Urothelium cell line (cell line): ENCODE measurements around the gene SLC22A16.
"Not testable (repeated sequence)": the region's sequence is repeated elsewhere in the genome, so short reads cannot be mapped to it uniquely, and the experiment has no call there.

Source experiments
- DNase-seq: peaks from one replicate; pipeline ENCODE4 v3.0.0; 2011; ENCODE audit warnings: low spot score, mixed read lengths
- FAIRE-seq: peaks from 2 replicates; lab custom pipeline; 2011; peaks lifted over from hg19 to GRCh38; lab: Jason Lieb, UNC

SLC22A16 gene

DNA sequence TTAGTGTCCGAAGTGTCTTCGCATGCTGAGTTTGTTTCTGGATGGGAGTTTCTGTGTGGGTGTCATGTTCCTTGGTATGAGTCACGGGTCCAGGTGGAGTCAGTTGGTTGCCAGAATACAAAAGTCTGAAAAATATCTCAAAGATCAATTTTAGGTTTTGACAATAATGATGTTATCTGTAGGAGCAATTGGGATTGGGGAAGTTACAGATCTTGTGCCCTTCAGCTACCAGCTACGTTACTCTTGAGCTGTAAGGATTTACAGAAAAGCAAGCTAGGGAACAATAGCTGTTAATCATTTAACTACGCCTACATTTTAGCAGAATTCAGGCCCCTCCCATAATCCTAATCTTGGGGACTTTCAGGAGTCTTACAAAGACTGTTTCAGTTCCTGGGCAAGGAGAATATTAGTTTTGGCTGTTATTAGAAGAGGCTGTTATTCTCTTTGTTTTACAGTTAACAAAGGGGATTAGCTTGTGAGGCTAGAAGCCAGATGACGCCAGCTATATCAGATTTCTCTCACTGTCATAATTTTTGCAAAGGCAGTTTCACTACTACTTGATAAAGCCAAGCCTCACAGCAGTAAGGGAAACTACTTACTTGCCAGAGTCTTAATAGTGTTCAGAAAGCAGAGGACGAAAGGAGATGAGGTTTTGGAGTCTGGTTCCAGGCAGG is 15.4 kb upstream of the SLC22A16 start:
- DNase-seq (peak; percentile 60), FAIRE-seq (no peak)

DNA sequence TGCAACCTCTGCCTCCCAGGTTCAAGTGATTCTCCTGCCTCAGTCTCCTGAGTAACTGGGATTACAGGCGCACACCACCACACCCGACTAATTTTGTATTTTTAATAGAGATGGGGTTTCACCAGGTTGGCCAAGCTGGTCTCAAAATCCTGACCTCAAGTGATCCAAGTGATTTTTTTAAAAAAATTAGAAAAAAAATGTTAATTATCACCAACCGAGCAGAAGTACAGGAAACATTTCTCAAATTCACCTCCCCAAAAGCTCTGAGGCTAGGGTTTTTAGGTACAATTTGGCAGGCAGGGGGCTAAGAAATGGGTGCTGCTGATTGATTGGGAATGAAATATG is 14.9 kb upstream of the SLC22A16 start:
- FAIRE-seq (no peak), DNase-seq (no peak)

DNA sequence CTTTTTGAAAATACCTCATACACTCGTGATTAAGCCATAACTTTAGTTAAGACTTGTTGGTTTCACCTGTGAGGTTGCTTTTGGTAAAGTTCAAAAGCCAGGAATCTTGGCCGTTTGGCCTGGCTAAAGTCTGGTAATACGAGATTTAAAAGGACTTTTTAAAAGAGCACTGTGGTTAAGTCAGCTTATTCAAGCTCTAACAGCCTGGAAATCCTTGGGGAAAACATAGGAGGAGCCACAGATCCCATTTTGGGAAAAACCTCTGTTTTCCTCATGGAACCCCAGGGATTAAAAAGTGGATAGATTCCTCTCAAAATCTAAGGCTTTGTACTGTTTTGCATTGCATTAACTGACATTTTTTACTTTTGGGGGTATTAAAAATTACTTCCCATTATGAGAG is 13.7 kb upstream of the SLC22A16 start:
- FAIRE-seq (no peak), DNase-seq (no peak)

DNA sequence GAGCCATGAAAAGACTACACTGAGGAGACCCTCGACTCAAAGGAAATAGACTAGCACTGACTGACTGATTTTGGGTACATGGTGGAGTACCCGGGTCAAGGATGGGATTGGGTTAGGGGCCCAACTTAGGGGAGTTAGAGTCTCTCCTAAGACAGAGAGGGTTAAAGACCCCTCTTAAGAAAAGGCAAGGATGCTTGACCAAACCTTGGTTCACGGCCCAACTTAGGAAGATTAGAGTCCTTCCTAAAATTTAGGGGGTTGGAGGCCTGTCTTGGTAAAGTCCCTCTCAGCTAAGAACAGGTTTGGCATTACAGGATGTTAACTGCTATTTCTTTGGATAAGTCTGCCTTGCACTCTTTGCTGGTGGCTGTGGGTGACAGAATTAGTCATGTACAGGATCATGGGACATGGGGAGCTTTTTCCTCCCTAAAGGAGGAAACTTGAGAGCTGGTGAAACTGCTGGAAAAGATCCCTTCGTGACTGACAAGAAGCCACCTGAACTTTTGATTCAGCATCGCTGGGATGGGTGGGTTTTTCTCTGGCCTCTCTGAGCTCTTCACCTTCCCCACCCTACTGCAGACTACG is 12.3 kb upstream of the SLC22A16 start:
- DNase-seq, result no peak
- FAIRE-seq, result no peak

DNA sequence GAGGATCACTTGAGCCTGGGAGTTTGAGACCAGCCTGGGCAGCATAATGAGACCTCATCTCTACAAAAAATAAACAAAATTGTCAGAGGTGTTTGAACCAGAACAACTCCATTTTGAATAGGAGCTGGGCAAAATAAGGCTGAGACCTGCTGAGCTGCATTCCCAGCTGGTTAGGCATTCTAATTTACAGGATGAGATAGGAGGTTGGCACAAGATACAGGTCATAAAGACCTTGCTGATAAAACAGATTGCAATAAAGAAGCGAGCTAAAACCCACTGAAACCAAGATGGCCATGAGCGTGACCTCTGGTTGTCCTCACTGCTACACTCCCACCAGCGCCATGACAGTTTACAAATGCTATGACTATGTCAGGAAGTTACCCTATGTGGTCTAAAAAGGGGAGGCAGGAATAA is 11.6 kb upstream of the SLC22A16 start:
- not testable (repeated sequence) for FAIRE-seq, DNase-seq

DNA sequence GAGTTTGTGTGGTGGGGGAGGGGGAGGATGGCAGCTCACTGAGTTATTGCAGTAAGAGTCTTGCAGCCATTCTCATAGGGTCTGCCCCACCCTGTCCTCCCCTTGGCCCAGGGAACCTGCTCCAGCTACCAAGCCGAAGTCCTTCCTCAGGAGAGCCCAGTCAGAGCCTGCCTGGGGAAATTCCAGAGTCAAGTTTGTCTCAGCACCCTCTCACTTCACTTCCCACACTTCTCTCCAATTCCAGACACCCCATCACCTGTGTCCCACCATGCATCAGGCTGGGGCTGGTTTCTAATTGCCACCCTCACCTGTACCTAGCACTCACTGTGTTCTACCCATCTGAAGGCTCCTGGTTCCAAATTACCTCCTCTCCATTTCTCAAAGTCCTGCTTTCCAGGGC is 10.3 kb upstream of the SLC22A16 start:
- FAIRE-seq (no peak), DNase-seq (no peak)

DNA sequence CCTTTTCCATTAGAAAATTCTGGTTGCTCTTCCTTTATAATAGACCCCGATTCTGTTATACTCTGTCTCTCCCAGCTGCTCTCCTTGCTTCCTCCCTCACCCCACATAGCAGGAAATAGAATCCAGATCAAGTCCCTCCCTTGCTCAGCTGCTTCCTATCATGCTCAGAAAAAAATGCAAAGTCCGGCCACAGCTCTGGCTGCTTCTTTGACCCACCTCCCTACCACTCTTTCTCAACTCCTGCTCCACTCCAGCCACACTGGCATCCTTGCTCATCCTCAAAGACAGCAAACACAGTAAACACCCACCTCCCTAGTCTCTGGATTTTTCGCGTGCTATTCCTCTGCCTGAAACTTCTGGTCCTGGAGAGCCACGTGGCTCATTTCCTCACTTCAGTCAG is 9.1 kb upstream of the SLC22A16 start:
- no peak for FAIRE-seq

DNA sequence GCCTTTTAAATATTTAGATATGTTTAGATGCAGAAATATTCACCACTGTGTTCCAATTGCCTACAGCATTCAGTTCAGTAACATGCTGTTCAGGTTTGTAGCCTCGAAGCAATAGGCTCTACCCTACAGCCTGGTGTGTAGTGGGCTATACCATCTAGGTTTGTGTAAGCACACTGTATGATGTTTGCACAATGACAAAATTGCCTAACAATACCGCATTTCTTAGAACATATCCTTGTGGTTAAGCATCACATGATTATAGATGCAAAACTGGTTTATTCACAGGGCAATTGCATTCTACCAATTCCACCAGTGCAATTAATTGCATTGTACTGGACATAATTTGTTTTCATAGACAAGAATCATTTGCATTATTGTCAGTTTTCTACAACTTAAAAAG is 7.9 kb upstream of the SLC22A16 start:
- no peak for FAIRE-seq
- DNase-seq, result no peak

More for the DNA sequence above, 9.1 kb upstream of the SLC22A16 start:
- DNase-seq, result no peak

DNA sequence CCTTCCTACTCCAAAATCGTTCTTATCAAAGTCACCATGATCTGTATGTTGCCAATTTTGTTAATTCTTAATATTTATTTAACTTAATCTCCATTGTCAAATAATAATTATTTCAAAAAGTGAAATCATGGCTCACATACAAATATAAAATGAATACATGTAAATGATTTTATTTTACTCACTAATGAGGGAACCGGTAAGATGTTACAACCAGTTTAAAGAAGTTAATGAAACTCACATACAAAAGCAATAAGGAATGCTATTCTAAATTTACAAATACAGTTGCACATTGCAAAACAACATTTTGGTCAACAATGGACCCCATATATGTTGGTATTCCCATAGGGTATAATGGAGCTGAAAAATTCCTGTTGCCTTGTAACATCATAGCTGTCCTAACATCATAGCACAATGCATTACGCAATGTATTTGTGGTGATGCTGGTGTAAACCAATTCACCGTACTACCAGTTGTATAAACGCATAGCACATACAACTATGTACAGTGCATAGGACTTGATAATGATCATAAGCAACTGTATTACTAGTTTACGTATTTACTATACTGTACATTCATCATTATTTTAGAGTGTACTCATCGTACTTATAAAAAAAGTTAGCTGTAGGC is 6.5 kb upstream of the SLC22A16 start:
- no peak for DNase-seq
- no peak for FAIRE-seq

DNA sequence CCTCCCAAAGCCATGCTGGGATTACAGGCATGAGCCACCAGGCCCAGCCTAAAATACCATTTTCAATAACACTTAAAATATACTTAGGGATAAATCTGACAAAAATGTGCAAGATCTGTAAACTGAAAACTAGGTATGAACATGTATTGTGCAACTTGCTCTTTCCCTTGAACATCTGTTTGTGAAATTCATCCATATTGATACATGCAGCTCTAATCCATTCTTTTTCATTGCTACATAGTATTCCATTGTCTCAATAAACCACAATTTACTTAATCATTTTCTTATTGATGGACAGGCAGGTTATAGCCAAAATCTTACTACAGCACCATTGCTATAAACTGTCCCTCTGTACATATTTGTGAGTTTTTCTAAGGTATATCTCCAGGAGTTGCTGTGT is 4.7 kb upstream of the SLC22A16 start:
- FAIRE-seq, result no peak
- DNase-seq, result no peak

DNA sequence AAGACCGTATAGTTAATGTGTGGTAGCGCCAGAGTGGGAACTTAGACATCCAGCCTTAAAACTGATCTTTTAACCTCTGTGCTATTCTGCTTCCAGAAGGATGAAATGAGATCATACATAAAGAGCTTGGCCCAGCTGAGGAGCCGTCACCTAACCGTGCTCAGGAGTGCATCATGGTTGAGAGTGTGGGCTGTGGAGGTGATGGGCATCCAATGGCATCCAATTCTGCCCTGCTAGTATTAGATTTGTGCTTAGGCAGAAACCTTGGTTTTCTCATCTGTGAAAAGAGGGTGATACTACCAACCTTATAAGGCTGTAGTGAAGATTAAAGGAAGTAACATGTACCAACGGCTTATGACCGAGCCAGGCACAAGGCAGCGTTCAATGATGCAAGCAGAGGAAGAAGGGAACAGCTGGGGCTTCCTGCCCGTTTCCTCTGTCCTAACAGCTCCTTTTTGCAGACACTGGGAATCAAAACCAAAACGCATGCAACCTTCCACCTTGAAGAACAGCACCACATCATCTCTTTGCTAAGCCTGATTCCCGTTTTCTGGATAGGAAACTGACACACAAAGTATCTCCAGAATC is 1.3 kb downstream of the SLC22A16 start:
- no peak for FAIRE-seq

DNA sequence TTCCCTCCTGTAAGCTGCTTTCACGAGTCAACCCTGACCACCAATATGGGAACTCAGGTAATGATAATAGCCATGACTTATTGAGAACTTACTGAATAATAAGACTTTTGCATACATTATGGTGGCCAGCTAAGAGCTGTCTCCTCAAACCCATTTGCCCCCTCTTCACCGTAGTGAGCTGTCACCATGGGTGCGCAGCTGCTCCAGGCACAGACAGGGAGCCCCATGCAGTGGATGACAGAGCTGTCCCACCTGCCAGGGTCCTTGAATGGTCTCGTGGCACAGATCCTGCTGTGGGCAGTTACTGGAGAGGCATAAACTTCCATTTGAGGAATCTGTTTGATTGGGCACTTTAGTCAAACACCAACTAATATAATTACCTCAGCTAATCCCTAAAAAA is 1.9 kb downstream of the SLC22A16 start:
- DNase-seq (no peak), FAIRE-seq (no peak)

More for the DNA sequence above, 1.3 kb downstream of the SLC22A16 start:
- DNase-seq, result no peak

DNA sequence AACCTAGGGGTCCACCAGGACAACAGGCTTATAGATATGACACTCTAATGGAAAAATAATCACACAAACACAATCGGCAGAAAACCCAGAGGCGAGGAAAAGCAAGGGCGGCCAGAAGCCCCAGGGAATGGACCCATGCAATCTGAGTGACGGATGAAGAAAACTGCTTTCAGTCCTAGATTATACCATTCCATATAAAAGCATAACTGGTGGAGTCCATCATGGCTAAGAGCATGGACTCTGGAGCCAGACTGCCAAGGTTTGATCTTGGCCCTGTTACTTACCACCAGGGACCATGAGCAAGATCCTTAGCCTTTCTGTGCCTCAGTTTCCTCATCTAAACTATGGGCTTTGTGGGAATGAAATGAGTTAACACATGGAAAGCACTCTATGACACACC is 3.7 kb downstream of the SLC22A16 start:
- no peak for FAIRE-seq

DNA sequence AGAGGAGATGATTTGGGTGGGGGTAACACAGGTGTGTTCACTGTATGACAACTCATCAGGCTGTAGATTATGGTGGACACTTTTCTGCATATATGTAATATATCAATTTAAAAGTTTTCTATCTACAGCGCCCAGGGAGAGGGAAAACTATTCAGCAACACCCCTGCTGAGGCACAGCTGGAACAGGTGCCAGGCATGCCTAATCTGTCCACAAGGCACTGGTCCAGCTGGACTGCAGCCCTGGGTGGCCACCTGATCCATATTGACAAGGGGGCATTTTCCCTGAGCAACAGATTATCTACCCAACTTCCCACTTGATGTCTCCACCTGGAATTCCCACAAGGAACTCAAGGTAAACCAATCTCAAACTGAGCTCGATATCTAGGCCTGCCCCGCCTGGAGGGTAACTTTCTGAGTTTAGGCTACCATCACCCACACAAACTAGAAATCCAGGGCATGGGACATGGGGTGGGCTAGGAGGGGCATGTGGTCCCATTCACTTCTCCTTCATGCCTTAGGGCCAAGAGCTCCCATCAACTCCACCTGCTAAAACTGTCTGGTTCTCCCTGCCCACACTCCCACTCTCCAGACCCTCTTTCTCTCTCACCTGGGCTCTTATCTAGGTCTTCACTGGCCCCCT is 4.6 kb downstream of the SLC22A16 start:
- FAIRE-seq (no peak), DNase-seq (no peak)

More for the DNA sequence above, 3.7 kb downstream of the SLC22A16 start:
- no peak for DNase-seq

DNA sequence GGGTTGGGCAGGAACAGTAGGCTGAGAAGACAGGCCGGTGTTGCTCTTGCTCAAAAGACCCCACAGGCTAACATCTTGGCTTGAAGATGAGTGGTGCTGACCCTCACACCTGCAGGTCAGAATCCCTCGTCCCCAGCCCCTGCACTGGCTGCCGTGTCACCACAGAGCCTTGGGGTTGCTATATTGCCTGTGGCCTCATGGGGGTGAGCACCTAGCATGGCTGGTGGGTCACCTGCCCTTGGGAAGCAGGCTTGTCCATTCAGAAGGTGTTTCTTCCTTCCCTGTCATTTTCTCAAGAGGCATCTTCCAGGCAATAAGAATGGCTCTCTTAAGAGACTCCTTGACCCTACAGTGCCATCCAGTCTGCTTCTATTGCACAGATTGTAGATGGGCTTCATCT is 7.7 kb downstream of the SLC22A16 start:
- DNase-seq (no peak), FAIRE-seq (no peak)

DNA sequence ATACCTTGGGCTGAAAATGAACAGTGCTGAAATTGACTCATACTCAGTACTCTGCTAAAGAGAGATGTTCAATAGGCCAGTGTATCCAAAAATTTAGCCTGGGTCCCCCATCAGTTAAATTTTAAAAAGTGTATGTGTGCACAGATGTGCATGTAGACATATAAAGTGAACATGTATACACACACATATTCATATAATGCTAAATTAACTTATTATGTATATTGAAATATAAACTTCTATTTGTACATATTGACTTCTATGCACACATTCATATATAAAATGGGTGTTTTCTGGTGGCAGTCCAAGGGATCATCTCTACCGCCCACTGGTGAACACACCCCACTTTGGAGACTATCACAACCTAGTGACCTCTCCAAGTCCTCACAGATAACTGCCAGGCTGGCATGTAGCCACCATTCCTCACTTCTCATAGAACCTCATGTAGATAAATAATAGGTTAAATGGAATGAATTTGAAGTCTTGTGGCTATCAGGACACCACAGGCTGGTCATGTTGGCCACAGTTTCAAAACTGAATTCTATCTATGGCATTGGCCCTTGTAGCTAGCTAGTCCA is 8.8 kb downstream of the SLC22A16 start:
- FAIRE-seq, result no peak
- DNase-seq, result no peak

DNA sequence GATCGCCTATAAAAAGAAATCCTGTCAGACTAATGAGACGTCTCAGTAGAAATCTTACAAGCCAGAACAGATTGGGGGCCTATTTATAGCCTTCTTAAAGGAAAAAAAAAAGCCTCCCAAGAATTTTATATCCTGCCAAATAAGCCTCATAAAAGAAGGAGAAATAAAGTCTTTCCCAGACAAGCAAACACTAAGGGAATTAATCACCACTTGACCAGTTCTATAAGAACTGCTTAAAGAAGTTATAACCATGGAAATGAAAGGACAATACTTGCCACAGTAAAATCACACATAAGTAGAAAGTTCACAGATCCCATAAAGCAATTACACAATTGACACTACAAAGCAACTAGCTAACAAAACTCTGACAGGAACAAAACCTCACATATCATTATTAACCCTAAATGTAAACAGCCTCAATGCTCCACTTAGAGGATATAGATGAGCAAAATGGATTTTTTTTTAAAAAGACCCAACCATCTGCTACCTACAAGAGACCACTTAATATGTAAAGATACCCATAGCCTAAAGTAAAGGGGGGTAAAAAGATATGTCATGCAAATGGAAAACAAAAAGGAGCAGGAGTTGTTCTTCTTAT is 13.4 kb downstream of the SLC22A16 start:
- FAIRE-seq (no peak), DNase-seq (no peak)

DNA sequence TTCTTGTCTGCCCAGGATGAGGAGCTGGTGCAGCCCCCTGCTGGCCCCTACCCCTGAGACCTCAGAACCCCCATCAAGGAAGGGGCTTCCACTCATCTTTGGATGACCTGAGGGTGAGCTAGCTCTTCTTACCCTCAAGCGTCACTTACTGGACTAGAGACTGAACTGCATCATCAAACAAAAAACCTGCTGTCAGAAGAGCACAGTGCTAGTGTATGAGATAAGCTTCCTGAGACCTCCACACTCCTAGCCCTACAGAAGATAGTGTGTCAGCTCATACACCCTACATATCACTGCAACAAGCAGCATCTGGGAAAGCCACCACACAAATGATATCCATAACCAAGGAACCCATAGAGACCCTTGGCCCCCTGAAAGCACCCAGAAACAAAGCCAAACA is 15.0 kb downstream of the SLC22A16 start:
- DNase-seq, result no peak
- no peak for FAIRE-seq

DNA sequence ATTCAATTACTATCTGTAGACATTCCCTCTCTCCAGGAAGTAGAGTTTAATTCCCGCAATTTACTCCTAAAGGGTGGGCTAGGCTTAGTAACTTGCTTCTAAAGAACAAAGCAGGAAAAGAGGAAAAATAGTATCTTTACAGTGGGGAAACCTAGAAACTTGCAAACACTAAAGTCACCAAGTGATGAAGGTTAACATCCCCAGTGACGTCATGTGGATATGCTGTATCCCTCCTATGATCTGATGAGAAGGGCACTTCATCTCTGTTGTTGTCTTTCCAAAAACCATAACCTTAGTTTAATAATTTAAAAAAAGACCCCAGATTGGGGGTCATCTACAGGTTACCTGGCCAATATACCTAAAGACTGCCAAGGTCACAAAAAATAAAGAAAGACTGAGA is 17.3 kb downstream of the SLC22A16 start:
- DNase-seq (no peak), FAIRE-seq (no peak)

DNA sequence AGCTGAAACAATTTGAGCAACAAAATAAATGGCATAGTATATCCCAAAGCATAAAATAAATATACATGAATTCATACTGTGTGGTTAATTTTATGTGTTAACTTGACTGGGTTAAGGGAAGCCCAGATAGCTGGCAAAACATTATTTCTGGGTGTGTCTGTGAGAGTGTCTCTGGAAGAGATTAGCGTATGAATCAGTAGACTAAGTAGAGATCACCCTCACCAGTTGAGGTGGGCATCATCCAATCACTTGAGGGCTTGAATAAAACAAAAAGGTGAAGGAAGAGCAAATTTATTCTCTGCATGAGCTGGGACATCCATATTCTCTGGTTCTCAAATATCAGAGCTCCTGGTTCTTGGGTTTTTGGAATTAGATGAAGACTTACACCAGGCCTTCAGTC is 17.9 kb downstream of the SLC22A16 start:
- no peak for DNase-seq
- no peak for FAIRE-seq
